ENCODE results near the gene EIF1. TPM values are rescaled to one million over a fixed set of nuclear protein-coding genes. Genes with fewer than 3 reads are reported as not detected.

EIF1 gene
- total and polyA plus RNA-seq, 2 of the 8 experiments (the other 6 are each of a cell fraction or from before 2014, with no cell fraction given) = 175 to 539 TPM

- Histone ChIP-seq H2BK15ac (ENCODE audit: low read length) (no peak overlapping the region), H3K18ac (ENCODE audit: extremely low read depth, low read length) (no peak overlapping the region), H3K79me1 (ENCODE audit: low read depth, low read length) (no peaks in the 10 kb centered on the region), H3K4me1 (replicated peaks in 1 of 4; ENCODE audit: control insufficient read depth in 3 of 4, insufficient read depth in 4 of 4, low read length in 3 of 4) (peaks cover 0 to 3% (median 0%) of the 10 kb centered on the region in 4 experiments; a peak in 5 of 7 replicates), H3K27ac (ENCODE audit: low read depth, low read length) (no peak overlapping the region), H3K36me3 (ENCODE audit: control insufficient read depth in 2 of 4, insufficient read depth in 4 of 4, low read length in 3 of 4) (no peaks in the 10 kb centered on the region), H2BK120ac (replicated peaks; ENCODE audit: low read depth, low read length) (no peak overlapping the region), H3K23ac (ENCODE audit: insufficient read length) (no peak overlapping the region), H2AK5ac (ENCODE audit: low read depth, low read length) (no peak overlapping the region), H3K9ac (replicated peaks in 1 of 4; ENCODE audit: extremely low read depth in 1 of 4, low read depth in 3 of 4, low read length in 3 of 4) (no peak overlapping the region), H3K14ac (ENCODE audit: insufficient read length) (no peak overlapping the region), H2BK5ac (ENCODE audit: low read depth, low read length) (no peak overlapping the region), H3K56ac (replicated peaks; ENCODE audit: insufficient read length, low read depth, low read length) (no peak overlapping the region), H2AFZ (ENCODE audit: low read length) (no peak overlapping the region), H4K20me1 (replicated peaks in 1 of 2; ENCODE audit: control insufficient read depth in 1 of 2, insufficient read depth in 2 of 2, low read length in 2 of 2) (peaks cover 5% of the 10 kb centered on the region in 2 experiments), H3K27me3 (replicated peaks in 1 of 4; ENCODE audit: control insufficient read depth in 3 of 4, extremely low read depth in 1 of 4, insufficient read depth in 3 of 4, low read length in 3 of 4) (peaks cover 14 to 45% (median 38%) of the 10 kb centered on the region in 4 experiments), H2BK20ac (ENCODE audit: low read length) (no peak overlapping the region), H3K4me3 (ENCODE audit: extremely low read depth in 1 of 4, insufficient read depth in 2 of 4, low read depth in 3 of 4, low read length in 4 of 4) (no peak overlapping the region), H3K79me2 (ENCODE audit: control insufficient read depth in 1 of 2, insufficient read depth in 2 of 2, low read length in 2 of 2) (no peaks in the 10 kb centered on the region), H3K23me2 (ENCODE audit: low read depth, low read length) (peaks cover 13% of the 10 kb centered on the region), H3K4ac (replicated peaks; ENCODE audit: insufficient read length, low read depth, low read length) (no peak overlapping the region), H4K8ac (ENCODE audit: extremely low read depth, insufficient read depth, low read length) (no peak overlapping the region), H3K4me2 (ENCODE audit: insufficient read depth in 1 of 2, low read depth in 2 of 2, low read length in 2 of 2) (no peak overlapping the region), H4K91ac (replicated peaks; ENCODE audit: insufficient read length, low read length) (no peak overlapping the region), H3K9me3 (ENCODE audit: insufficient read depth in 2 of 2, low read depth in 1 of 2, low read length in 1 of 2) (no peaks in the 10 kb centered on the region), H2BK12ac (ENCODE audit: low read depth, low read length) (no peak overlapping the region), H4K5ac (ENCODE audit: insufficient read length, low read depth, low read length) (no peak overlapping the region)
- no peak for TF ChIP-seq ZNF274 (IDR thresholded peaks at IDR 0.05; ENCODE audit: borderline replicate concordance, extremely low read depth, low read length)
- no peak for TF ChIP-seq POLR2A (IDR thresholded peaks at IDR 0.05; ENCODE audit: control extremely low read depth in 1 of 2, low read depth in 2 of 2, low read length in 2 of 2)
- no peak for TF ChIP-seq SIRT6 (IDR thresholded peaks at IDR 0.05; ENCODE audit: low read length)
- TF ChIP-seq CTBP2 (IDR thresholded peaks at IDR 0.05; ENCODE audit: borderline replicate concordance, insufficient read depth, insufficient read length, low read length) = no peak
- no peak for TF ChIP-seq ATF3 (IDR thresholded peaks at IDR 0.05; ENCODE audit: insufficient read depth, low read depth, low read length)
- ChIA-PET CTCF (ENCODE audit: partially characterized antibody) (interaction anchor here (0.6 to 3.2 kb wide), 5 partner anchors 11 to 1255 kb away, joined by 3 to 18 read pairs (median 4); partner anchors contain the start of gene P3H4), POLR2A (ENCODE audit: partially characterized antibody) (interaction anchor here (0.6 to 18.3 kb wide), 6 partner anchors 10 to 134 kb away, joined by 3 to 215 read pairs (median 6); partner anchors contain the start of genes EIF1 and JUP)
- WGBS, 2 experiments (ENCODE audit: extremely low coverage in 1 of 2, insufficient coverage in 1 of 2, insufficient read length in 1 of 2, insufficient replicate concordance in 2 of 2, low coverage in 1 of 2, low lambda C conversion rate in 2 of 2, missing lambda C conversion rate in 1 of 2) = 69% methylated on average over 4 of the region's 4 CpGs; no CpG with 5 or more reads in 1 of the 2 experiments
- DNase-seq (ENCODE audit: low read depth in 1 of 2, low spot score in 2 of 2) = no peak
- FAIRE-seq = no peak
Measured at GRCh38 chr17:41730479-41730878, 41.8 kb downstream of the EIF1 start.
